Activated CD4-positive, alpha-beta T cell treated with anti-CD3 and anti-CD28 coated beads for 48 hours (primary cell): ENCODE measurements around the gene ABCC1.

Source experiments
- DNase-seq: peaks from one replicate; pipeline ENCODE4 v3.0.0-alpha.2; 2020

The ABCC1 gene

GRCh38 chr16:16059160-16059559 lies 109.7 kb downstream of the ABCC1 start:
- DNase-seq: no peak

GRCh38 chr16:16059895-16060590 lies 110.6 kb downstream of the ABCC1 start:
- no peak for DNase-seq

GRCh38 chr16:16062023-16062937 lies 112.9 kb downstream of the ABCC1 start:
- no peak for DNase-seq

- no peak for DNase-seq
These were observed 114.3 kb downstream of the ABCC1 start for GRCh38 chr16:16063683-16064082.

GRCh38 chr16:16064874-16065384 lies 115.5 kb downstream of the ABCC1 start:
- no peak for DNase-seq

- no peak for DNase-seq
These were observed 117.7 kb downstream of the ABCC1 start for GRCh38 chr16:16067127-16067526.

GRCh38 chr16:16071631-16072244 lies 122.3 kb downstream of the ABCC1 start:
- DNase-seq: no peak

GRCh38 chr16:16073001-16073545 lies 123.7 kb downstream of the ABCC1 start:
- no peak for DNase-seq

GRCh38 chr16:16073891-16074881 lies 124.8 kb downstream of the ABCC1 start:
- no peak for DNase-seq

- no peak for DNase-seq
These were observed 126.3 kb downstream of the ABCC1 start for GRCh38 chr16:16075488-16076422.

- no peak for DNase-seq
These were observed 127.0 kb downstream of the ABCC1 start for GRCh38 chr16:16076423-16076813.

- no peak for DNase-seq
These were observed 131.1 kb downstream of the ABCC1 start for GRCh38 chr16:16080465-16081065.

GRCh38 chr16:16081141-16081540 lies 131.7 kb downstream of the ABCC1 start:
- no peak for DNase-seq

- DNase-seq: no peak
These were observed 132.8 kb downstream of the ABCC1 start for GRCh38 chr16:16082255-16082654.

- DNase-seq: peak; percentile 54
These were observed 134.2 kb downstream of the ABCC1 start for GRCh38 chr16:16083421-16084156.

GRCh38 chr16:16084874-16085273 lies 135.5 kb downstream of the ABCC1 start:
- DNase-seq: no peak

GRCh38 chr16:16086653-16087446 lies 137.4 kb downstream of the ABCC1 start:
- no peak for DNase-seq

- DNase-seq: no peak
These were observed 140.8 kb downstream of the ABCC1 start for GRCh38 chr16:16090238-16090637.
